Ishikawa (cell line): ENCODE data around the gene PFDN4.

ENCODE experiments used
- CEBPB ChIP-seq: IDR thresholded peaks from 2 replicates; pipeline ENCODE4 v1.6.1; 2012
- CREB1 ChIP-seq: IDR thresholded peaks from 2 replicates; pipeline ENCODE4 v1.6.1; 2012; ENCODE audit warnings: low read depth
- EGR1 ChIP-seq: IDR thresholded peaks from 2 replicates; pipeline ENCODE4 v1.6.1; 2012
- EP300 ChIP-seq: IDR thresholded peaks from 2 replicates; pipeline ENCODE4 v1.6.1; 2012; ENCODE audit warnings: borderline replicate concordance
- FOXM1 ChIP-seq: IDR thresholded peaks from 2 replicates; pipeline ENCODE4 v1.6.1; 2012; ENCODE audit warnings: low read depth, borderline replicate concordance
- NFIC ChIP-seq: IDR thresholded peaks from 2 replicates; pipeline ENCODE4 v1.6.1; 2012
- RAD21 ChIP-seq: IDR thresholded peaks from 2 replicates; pipeline ENCODE4 v1.6.1; 2012; ENCODE audit warnings: low read depth
- TAF1 ChIP-seq: IDR thresholded peaks from 2 replicates; pipeline ENCODE4 v1.6.1; 2012; ENCODE audit warnings: low read depth, mild to moderate bottlenecking
- TCF12 ChIP-seq: IDR thresholded peaks from 2 replicates; pipeline ENCODE4 v1.6.1; 2012; ENCODE audit warnings: low read depth
- TEAD4 ChIP-seq: IDR thresholded peaks from 2 replicates; pipeline ENCODE4 v1.6.1; 2012
- YY1 ChIP-seq: IDR thresholded peaks from 2 replicates; pipeline ENCODE4 v1.6.1; 2012; ENCODE audit warnings: low read depth
- ZBTB7A ChIP-seq: IDR thresholded peaks from 2 replicates; pipeline ENCODE4 v1.6.1; 2012; ENCODE audit warnings: low read depth
- TF ChIP-seq, protein P1 (sequence below): IDR thresholded peaks from 2 replicates; pipeline ENCODE4 v1.6.1; 2012; ENCODE audit warnings: low read depth, mild to moderate bottlenecking
- TF ChIP-seq, protein P2 (sequence below): IDR thresholded peaks from 2 replicates; pipeline ENCODE4 v1.6.1; 2012
- TF ChIP-seq, protein P3 (sequence below): IDR thresholded peaks from 2 replicates; pipeline ENCODE4 v1.6.1; 2012

The PFDN4 gene

DNA sequence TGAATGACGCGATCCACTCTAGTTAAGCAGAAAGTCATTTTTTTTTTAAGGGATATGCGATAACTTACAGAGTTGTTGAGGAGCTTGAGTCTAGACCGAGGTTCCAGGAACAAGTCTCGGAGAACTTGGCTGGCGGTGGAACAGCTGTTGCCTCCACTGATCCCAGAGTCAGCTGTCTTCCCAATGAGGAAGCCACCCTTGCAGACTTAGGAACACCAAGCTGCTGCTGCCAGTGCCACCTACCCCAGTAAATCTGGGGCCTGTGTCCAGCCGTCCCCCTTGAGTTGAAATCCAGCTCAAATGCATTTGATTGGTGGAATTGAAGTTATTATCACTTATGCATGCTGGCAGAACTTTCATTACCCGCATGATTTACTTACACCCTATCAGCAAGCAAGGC is 6.7 kb downstream of the PFDN4 start:
- TF ChIP-seq CREB1 (no peak), ZBTB7A (no peak), TCF12 (no peak), FOXM1 (no peak), NFIC (no peak), RAD21 (no peak), CEBPB (no peak), YY1 (no peak), TAF1 (no peak)
- TF ChIP-seq, protein P1, sequence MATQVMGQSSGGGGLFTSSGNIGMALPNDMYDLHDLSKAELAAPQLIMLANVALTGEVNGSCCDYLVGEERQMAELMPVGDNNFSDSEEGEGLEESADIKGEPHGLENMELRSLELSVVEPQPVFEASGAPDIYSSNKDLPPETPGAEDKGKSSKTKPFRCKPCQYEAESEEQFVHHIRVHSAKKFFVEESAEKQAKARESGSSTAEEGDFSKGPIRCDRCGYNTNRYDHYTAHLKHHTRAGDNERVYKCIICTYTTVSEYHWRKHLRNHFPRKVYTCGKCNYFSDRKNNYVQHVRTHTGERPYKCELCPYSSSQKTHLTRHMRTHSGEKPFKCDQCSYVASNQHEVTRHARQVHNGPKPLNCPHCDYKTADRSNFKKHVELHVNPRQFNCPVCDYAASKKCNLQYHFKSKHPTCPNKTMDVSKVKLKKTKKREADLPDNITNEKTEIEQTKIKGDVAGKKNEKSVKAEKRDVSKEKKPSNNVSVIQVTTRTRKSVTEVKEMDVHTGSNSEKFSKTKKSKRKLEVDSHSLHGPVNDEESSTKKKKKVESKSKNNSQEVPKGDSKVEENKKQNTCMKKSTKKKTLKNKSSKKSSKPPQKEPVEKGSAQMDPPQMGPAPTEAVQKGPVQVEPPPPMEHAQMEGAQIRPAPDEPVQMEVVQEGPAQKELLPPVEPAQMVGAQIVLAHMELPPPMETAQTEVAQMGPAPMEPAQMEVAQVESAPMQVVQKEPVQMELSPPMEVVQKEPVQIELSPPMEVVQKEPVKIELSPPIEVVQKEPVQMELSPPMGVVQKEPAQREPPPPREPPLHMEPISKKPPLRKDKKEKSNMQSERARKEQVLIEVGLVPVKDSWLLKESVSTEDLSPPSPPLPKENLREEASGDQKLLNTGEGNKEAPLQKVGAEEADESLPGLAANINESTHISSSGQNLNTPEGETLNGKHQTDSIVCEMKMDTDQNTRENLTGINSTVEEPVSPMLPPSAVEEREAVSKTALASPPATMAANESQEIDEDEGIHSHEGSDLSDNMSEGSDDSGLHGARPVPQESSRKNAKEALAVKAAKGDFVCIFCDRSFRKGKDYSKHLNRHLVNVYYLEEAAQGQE = no peak
- TF ChIP-seq, protein P2, sequence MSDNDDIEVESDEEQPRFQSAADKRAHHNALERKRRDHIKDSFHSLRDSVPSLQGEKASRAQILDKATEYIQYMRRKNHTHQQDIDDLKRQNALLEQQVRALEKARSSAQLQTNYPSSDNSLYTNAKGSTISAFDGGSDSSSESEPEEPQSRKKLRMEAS = no peak

DNA sequence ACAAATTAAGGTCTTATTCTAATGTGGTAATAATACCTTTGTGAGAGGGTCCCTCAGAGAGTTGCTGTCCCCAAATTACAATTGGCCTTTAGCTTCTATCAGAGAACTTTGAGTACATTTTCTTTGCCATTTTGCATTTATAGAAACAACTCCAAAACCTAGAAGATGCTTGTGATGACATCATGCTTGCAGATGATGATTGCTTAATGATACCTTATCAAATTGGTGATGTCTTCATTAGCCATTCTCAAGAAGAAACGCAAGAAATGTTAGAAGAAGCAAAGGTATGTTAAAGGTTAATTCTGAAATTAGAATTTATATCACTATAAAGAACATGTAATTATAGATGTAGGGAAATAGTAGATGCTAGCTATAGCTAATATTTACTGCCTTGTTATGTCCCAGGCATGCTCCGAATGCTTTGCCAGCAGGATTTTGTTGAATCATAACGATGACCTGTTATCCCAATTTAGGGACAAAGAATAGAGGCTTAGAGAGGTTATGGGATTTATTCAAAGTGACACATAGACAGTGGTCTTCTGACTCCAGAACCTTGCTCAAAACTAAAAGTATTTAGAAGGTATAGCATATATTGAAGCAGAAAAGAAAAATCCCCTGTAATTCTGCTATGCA is 7.4 kb downstream of the PFDN4 start:
- TF ChIP-seq CEBPB (no peak), TAF1 (no peak), ZBTB7A (no peak), FOXM1 (no peak), TCF12 (no peak), RAD21 (no peak), CREB1 (no peak), TEAD4 (no peak), EP300 (no peak), YY1 (no peak)
- TF ChIP-seq, protein P2 = no peak
- TF ChIP-seq, protein P3, sequence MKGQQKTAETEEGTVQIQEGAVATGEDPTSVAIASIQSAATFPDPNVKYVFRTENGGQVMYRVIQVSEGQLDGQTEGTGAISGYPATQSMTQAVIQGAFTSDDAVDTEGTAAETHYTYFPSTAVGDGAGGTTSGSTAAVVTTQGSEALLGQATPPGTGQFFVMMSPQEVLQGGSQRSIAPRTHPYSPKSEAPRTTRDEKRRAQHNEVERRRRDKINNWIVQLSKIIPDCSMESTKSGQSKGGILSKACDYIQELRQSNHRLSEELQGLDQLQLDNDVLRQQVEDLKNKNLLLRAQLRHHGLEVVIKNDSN = no peak
- TF ChIP-seq, protein P1 = no peak

DNA sequence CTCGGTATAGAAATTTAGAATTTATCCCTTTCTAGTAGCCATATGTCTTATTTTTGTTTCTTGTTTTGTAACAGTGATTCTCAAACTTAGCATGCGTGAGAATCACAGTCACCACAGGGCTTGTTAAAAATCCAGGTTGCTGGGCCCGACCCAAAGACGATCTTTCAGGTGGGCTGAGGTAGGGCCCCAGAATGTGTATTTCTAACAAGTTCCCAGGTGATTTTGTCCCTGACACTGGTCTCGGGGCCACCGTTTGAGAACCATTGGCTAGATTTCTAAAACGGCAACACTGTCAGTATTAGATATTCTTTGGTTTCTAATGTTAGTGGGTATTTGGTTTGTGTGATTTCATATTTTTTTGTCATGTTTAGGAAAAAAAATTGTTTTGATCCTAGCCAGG is 9.9 kb downstream of the PFDN4 start:
- TF ChIP-seq ZBTB7A (no peak), TCF12 (no peak), EP300 (no peak), CEBPB (no peak), EGR1 (no peak), TEAD4 (no peak), RAD21 (no peak), YY1 (no peak), FOXM1 (no peak), NFIC (no peak), CREB1 (no peak), TAF1 (no peak)
- TF ChIP-seq, protein P2 = no peak
- TF ChIP-seq, protein P1 = no peak
- TF ChIP-seq, protein P3 = no peak

DNA sequence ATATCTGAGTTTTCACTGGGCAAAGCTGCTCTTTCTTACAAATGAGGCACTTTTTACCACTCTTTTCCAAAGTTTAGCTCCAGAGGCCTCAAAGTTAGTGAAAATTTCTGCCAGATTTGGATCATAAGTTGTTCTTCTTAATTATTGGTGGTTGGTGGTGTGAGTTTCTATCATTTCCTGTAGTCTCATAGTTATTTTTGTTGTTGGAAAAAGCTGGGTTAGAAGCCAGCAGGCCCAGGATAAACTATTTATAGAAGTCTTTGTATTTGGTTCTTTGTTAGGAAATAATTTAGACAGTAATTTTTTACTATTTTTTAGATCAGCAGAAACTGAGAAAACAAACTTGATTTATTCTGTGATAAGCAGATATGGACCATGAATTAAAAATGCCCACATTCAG is 10.6 kb downstream of the PFDN4 start:
- TF ChIP-seq TEAD4 = no peak
- TF ChIP-seq ZBTB7A = no peak
- TF ChIP-seq CREB1 = no peak
- TF ChIP-seq RAD21 = no peak
- TF ChIP-seq TCF12 = no peak
- no peak for TF ChIP-seq EGR1
- no peak for TF ChIP-seq YY1
- TF ChIP-seq, protein P2 = no peak
- no peak for TF ChIP-seq TAF1
- TF ChIP-seq EP300 = no peak
- TF ChIP-seq, protein P3 = no peak
- TF ChIP-seq, protein P1 = no peak
- no peak for TF ChIP-seq FOXM1
